ENCODE measurements around the gene PSMB3. TPM values are rescaled to one million over a fixed set of nuclear protein-coding genes. Genes with fewer than 3 reads are reported as not detected.
"Not testable (repeated sequence)": the region's sequence is repeated elsewhere in the genome, so short reads cannot be mapped to it uniquely, and the experiment has no call there.

The PSMB3 gene
- total RNA-seq, 1 donor from 2014 or later: 337 TPM

DNA sequence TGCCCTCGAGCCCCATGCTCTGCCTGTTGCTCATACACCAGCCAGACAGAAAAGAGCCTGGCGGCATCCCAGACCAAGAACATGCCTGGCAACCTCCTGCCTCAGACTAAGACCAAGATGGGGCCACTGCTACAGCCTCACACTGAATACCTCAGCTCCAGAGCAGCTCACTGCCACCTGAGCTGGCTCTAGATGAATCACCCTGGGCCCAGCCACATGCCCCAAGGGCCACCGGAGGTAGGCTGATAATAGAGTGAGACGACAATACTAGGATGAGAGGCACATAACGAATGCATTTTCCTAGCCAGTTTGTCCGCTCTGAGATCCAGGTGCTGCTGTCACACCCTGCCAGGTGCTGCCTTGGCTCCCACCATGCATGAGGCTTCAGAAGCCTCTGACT is 33.8 kb downstream of the PSMB3 start:
- Mint-ChIP-seq H3K9me3 (no peaks in the 10 kb centered on the region), H3K27me3 (ENCODE audit: low read depth) (no peaks in the 10 kb centered on the region), H3K4me3 (ENCODE audit: low read depth) (no peak overlapping the region), H3K36me3 (ENCODE audit: low read depth) (peaks cover 39% of the 10 kb centered on the region), H3K27ac (no peak overlapping the region), H3K4me1 (ENCODE audit: low read depth) (no peaks in the 10 kb centered on the region)
- intact Hi-C loops (cut with micrococcal nuclease): no loop called here
- DNase-seq (ENCODE audit: low spot score): no peak

DNA sequence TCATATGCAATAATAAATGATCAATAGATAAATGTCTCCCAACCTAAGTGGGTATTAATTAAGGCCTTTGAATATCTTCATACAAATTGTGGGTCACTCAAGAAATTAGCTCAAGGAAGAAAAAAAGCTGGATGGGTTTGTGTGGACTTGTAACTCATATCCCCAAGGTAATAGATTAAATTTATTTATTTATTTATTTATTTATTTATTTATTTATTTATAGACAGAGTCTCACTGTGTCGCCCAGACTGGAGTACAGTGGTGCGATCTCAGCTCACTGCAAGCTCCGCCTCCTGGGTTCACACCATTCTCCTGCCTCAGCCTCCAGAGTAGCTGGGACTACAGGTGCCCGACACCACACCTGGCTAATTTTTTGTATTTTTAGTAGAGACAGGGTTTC is 35.5 kb downstream of the PSMB3 start:
- H3K4me3 Mint-ChIP-seq (ENCODE audit: low read depth); H3K4me1 Mint-ChIP-seq (ENCODE audit: low read depth); intact Hi-C loops (cut with micrococcal nuclease); DNase-seq (ENCODE audit: low spot score); H3K27me3 Mint-ChIP-seq (ENCODE audit: low read depth); H3K27ac Mint-ChIP-seq; H3K9me3 Mint-ChIP-seq: not testable (repeated sequence)
- peaks cover 35% of the 10 kb centered on the region for H3K36me3 Mint-ChIP-seq (ENCODE audit: low read depth)

GRCh38 chr17:38789185-38789584 is 36.6 kb downstream of the PSMB3 start:
- Mint-ChIP-seq H3K27me3 (ENCODE audit: low read depth) (no peaks in the 10 kb centered on the region), H3K36me3 (ENCODE audit: low read depth) (peaks cover 35% of the 10 kb centered on the region), H3K4me3 (ENCODE audit: low read depth) (no peak overlapping the region), H3K27ac (no peak overlapping the region), H3K4me1 (ENCODE audit: low read depth) (peaks cover 2% of the 10 kb centered on the region), H3K9me3 (no peaks in the 10 kb centered on the region)
- DNase-seq (ENCODE audit: low spot score): no peak
- intact Hi-C loops (cut with micrococcal nuclease): no loop called here

- DNase-seq (ENCODE audit: low spot score); H3K4me1 Mint-ChIP-seq (ENCODE audit: low read depth); H3K9me3 Mint-ChIP-seq; H3K4me3 Mint-ChIP-seq (ENCODE audit: low read depth); intact Hi-C loops (cut with micrococcal nuclease); H3K27me3 Mint-ChIP-seq (ENCODE audit: low read depth); H3K27ac Mint-ChIP-seq: not testable (repeated sequence)
- H3K36me3 Mint-ChIP-seq (ENCODE audit: low read depth): peaks cover 28% of the 10 kb centered on the region
Measured at GRCh38 chr17:38790148-38790707, 37.7 kb downstream of the PSMB3 start.

DNA sequence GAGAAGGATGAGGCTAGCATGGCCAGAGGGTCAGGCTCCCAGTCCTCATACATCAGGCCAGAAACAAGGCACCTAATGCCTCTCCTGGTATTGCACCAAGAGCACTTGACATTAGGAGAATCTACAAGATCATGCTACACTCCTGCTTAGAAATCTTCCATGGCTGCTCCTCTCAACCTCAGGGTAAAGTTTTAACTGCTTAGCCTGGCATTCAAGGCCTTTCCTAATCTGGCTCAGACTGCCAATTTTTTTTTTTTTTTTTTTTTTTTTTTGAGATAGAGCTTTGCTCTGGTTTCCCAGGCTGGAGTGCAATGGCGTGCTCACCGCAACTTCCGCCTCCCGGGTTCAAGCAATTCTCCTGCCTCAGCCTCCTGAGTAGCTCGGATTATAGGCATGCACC is 38.6 kb downstream of the PSMB3 start:
- Mint-ChIP-seq H3K4me1 (ENCODE audit: low read depth) (peaks cover 4% of the 10 kb centered on the region), H3K9me3 (no peaks in the 10 kb centered on the region), H3K36me3 (ENCODE audit: low read depth) (peaks cover 26% of the 10 kb centered on the region), H3K27me3 (ENCODE audit: low read depth) (no peaks in the 10 kb centered on the region), H3K4me3 (ENCODE audit: low read depth) (no peak overlapping the region), H3K27ac (no peak overlapping the region)
- no peak for DNase-seq (ENCODE audit: low spot score)
- intact Hi-C loops (cut with micrococcal nuclease): no loop called here

GRCh38 chr17:38794221-38794620 is 41.7 kb downstream of the PSMB3 start:
- intact Hi-C loops (cut with micrococcal nuclease): no loop called here
- peaks cover 36% of the 10 kb centered on the region for H3K36me3 Mint-ChIP-seq (ENCODE audit: low read depth)
- H3K27me3 Mint-ChIP-seq (ENCODE audit: low read depth): no peaks in the 10 kb centered on the region
- H3K9me3 Mint-ChIP-seq: no peaks in the 10 kb centered on the region
- peaks cover 28% of the 10 kb centered on the region for H3K4me1 Mint-ChIP-seq (ENCODE audit: low read depth)
- DNase-seq (ENCODE audit: low spot score): no peak
- no peak overlapping the region for H3K27ac Mint-ChIP-seq
- H3K4me3 Mint-ChIP-seq (ENCODE audit: low read depth): no peak overlapping the region

DNA sequence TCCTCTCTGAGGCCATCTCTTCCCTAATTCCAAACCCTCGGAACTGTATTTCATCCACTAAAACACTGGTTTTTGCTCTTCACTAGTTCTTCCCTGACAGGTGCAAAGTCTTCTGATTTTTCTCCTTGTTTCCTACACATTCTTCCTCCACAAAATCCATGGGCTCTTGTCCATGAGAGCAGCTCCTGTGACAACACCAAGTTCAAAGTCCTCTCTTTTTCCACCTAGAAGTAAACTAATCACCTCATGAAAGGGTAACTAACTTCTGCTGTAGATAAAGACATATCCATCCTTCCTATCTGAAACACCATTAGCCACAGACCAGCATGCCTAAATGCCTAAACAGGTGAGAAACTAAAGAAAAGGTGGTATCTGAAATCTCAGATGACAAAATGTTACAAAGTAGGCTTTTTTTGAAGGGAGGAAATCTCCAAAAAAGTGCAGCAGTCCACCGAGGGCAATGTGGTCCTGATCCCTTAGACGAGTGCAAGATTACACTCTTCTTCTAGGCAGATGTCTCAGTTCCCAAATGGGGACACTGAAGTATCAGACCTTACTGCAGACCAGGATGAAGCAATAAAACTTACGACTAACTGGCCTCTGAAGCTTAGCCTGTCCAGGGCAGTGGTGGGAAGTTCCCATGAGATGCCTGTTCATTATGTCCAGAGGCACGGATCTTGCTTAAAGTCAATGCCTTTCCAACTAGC is 44.1 kb downstream of the PSMB3 start:
- Mint-ChIP-seq H3K4me3 (ENCODE audit: low read depth) (peak overlapping the region; percentile 27), H3K36me3 (ENCODE audit: low read depth) (peaks cover 50% of the 10 kb centered on the region)
- intact Hi-C loops (cut with micrococcal nuclease): loop anchor here (5.0 kb wide), 2 partner anchors 71 to 356 kb away; partner anchors contain the start of gene PLXDC1

DNA sequence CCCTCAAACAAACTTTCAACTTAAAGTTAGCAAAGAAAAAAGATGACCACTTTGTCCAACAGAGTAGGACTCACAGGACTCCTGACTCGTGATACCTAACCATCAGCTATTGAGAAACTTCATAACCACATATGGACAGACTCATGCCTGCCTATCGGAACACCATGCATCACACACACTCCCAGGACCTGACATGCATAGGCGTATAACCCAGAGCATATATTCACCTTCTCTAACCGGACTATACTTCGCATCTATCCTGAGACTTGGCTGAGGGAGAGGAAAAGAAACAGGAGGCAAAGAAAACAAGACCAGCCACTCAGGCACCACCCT is 44.6 kb downstream of the PSMB3 start:
- peaks cover 34% of the 10 kb centered on the region for H3K4me1 Mint-ChIP-seq (ENCODE audit: low read depth)
- H3K4me3 Mint-ChIP-seq (ENCODE audit: low read depth): peak overlapping the region; percentile 27
- no peaks in the 10 kb centered on the region for H3K27me3 Mint-ChIP-seq (ENCODE audit: low read depth)
- H3K27ac Mint-ChIP-seq: no peak overlapping the region
- intact Hi-C loops (cut with micrococcal nuclease): loop anchor here (5.0 kb wide), 2 partner anchors 70 to 355 kb away; partner anchors contain the start of gene PLXDC1
- DNase-seq (ENCODE audit: low spot score): no peak
- peaks cover 55% of the 10 kb centered on the region for H3K36me3 Mint-ChIP-seq (ENCODE audit: low read depth)
- H3K9me3 Mint-ChIP-seq: no peaks in the 10 kb centered on the region

More for the DNA sequence above, 44.1 kb downstream of the PSMB3 start:
- Mint-ChIP-seq H3K9me3 (no peaks in the 10 kb centered on the region), H3K4me1 (ENCODE audit: low read depth) (peaks cover 34% of the 10 kb centered on the region), H3K27me3 (ENCODE audit: low read depth) (no peaks in the 10 kb centered on the region), H3K27ac (no peak overlapping the region)
- no peak for DNase-seq (ENCODE audit: low spot score)

- H3K4me1 Mint-ChIP-seq (ENCODE audit: low read depth): peaks cover 34% of the 10 kb centered on the region
- intact Hi-C loops (cut with micrococcal nuclease): loop anchor here (5.0 kb wide), 2 partner anchors 69 to 354 kb away; partner anchors contain the start of gene PLXDC1
- H3K36me3 Mint-ChIP-seq (ENCODE audit: low read depth): peaks cover 57% of the 10 kb centered on the region
Measured at GRCh38 chr17:38797828-38798227, 45.3 kb downstream of the PSMB3 start.

GRCh38 chr17:38798614-38799500 is 46.3 kb downstream of the PSMB3 start:
- peak; percentile 62 for DNase-seq (ENCODE audit: low spot score)
- Mint-ChIP-seq H3K27ac (peak overlapping the region; percentile 91), H3K27me3 (ENCODE audit: low read depth) (no peaks in the 10 kb centered on the region), H3K4me1 (ENCODE audit: low read depth) (peaks cover 34% of the 10 kb centered on the region), H3K36me3 (ENCODE audit: low read depth) (peaks cover 62% of the 10 kb centered on the region), H3K4me3 (ENCODE audit: low read depth) (peak overlapping the region; percentile 98), H3K9me3 (no peaks in the 10 kb centered on the region)
- intact Hi-C loops (cut with micrococcal nuclease): loop anchor here (1.0 to 5.0 kb wide), 3 partner anchors 47 to 353 kb away; partner anchors contain the start of genes PLXDC1 and PSMB3

More at GRCh38 chr17:38797828-38798227, 45.3 kb downstream of the PSMB3 start:
- no peaks in the 10 kb centered on the region for H3K9me3 Mint-ChIP-seq
- DNase-seq (ENCODE audit: low spot score): no peak
- H3K27me3 Mint-ChIP-seq (ENCODE audit: low read depth): no peaks in the 10 kb centered on the region
- peak overlapping the region; percentile 91 for H3K27ac Mint-ChIP-seq
- H3K4me3 Mint-ChIP-seq (ENCODE audit: low read depth): peak overlapping the region; percentile 98

DNA sequence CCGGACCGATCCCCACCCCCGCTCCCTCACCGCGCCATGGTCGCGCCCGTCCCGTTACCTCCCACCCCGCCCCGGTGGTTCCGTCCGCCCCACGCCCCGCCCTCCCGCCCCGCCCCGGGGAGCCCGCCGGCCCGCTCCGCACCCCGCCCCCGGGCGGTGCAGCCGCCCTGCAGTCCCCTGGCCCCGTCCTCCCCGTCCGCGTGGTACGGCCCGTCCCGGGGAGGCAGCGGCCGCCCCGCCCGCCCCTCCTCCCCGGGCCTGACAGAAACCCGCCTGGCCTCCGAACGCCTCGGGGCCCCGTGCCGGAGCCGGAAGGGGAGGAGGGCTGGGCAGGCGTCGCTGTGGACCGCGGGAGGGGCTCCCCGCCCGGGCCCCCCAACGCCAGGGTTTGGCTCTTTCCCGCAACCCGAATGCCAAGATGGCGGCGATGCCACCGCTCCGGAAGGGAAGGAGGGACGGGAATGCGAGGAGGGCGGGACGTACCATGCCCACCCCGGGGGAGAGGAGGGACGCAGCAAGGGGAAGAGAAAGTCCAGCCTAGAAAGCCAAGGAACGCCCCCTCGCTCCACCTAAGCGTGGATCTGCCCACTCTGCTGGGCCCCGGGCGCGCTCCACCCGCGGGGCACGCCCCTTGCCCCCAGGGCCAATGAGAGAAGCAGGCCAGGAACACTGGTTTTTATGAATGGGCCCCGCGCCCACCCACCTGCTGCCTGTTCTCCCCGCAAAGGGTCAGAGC is 47.1 kb downstream of the PSMB3 start, which contains the start of gene PIP4K2B:
PIP4K2B (minus strand) TSS at position 56 of the 736 bp plus-strand sequence. CDS start 132 bp downstream, outside the sequence.
- DNase-seq (ENCODE audit: low spot score): peak; percentile 86
- Mint-ChIP-seq H3K4me3 (ENCODE audit: low read depth) (peak within 1 kb of the TSS; percentile 98), H3K27ac (peak within 1 kb of the TSS; percentile 91), H3K4me1 (ENCODE audit: low read depth) (peaks cover 30% of the 10 kb centered on the region), H3K36me3 (ENCODE audit: low read depth) (peaks cover 62% of the 10 kb centered on the region), H3K27me3 (ENCODE audit: low read depth) (no peaks in the 10 kb centered on the region), H3K9me3 (no peaks in the 10 kb centered on the region)
- intact Hi-C loops (cut with micrococcal nuclease): loop anchor here (1.0 to 5.0 kb wide), 3 partner anchors 47 to 353 kb away; partner anchors contain the start of genes PLXDC1 and PSMB3

DNA sequence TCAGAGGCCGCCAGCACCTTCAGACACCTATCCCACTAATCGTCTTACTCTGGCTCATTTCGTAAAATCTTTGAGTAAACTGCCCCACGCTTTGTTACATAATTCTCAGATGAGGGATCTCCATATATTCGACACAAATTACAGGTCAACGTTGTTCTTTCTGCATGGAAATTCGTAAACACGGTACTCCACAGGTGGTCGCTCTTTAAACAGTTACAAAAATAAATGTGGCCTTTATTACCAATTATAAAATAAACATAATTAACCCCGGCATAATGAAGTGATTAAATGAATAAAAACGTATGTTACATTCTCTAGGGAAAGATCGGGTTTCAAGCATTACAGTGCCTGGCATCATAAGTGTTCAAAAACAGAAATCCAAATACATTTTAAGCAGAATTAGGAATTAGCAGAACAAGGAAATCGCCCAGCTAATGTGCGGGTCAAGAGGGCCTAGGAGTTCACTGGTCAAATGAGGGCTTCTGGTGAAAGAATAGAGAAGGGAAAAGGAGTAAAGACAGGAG is 47.8 kb downstream of the PSMB3 start:
- intact Hi-C loops (cut with micrococcal nuclease): no loop called here
- peak overlapping the region; percentile 68 for H3K27ac Mint-ChIP-seq
- DNase-seq (ENCODE audit: low spot score): no peak
- no peaks in the 10 kb centered on the region for H3K9me3 Mint-ChIP-seq
- no peaks in the 10 kb centered on the region for H3K27me3 Mint-ChIP-seq (ENCODE audit: low read depth)
- H3K36me3 Mint-ChIP-seq (ENCODE audit: low read depth): peaks cover 62% of the 10 kb centered on the region
- H3K4me1 Mint-ChIP-seq (ENCODE audit: low read depth): peaks cover 30% of the 10 kb centered on the region
- peak overlapping the region; percentile 77 for H3K4me3 Mint-ChIP-seq (ENCODE audit: low read depth)
